HG03520 (cell line): ENCODE measurements around the gene TMEM109.

Experiments used
- ATAC-seq: cut with Tn5 transposase; IDR thresholded peaks from one replicate; pipeline ENCODE4 v1.9.1; 2021; ENCODE audit warnings: mild to moderate bottlenecking, moderate library complexity; ENCODE audit not compliant: unreplicated experiment

TMEM109 gene

GRCh38 chr11:60913793-60914632, at the start of gene TMEM109:
Gene TMEM109 (plus strand): TSS chr11:60914158. CDS start chr11:60919694, 5,536 bp downstream.
- ATAC-seq: peak; percentile 45

DNA sequence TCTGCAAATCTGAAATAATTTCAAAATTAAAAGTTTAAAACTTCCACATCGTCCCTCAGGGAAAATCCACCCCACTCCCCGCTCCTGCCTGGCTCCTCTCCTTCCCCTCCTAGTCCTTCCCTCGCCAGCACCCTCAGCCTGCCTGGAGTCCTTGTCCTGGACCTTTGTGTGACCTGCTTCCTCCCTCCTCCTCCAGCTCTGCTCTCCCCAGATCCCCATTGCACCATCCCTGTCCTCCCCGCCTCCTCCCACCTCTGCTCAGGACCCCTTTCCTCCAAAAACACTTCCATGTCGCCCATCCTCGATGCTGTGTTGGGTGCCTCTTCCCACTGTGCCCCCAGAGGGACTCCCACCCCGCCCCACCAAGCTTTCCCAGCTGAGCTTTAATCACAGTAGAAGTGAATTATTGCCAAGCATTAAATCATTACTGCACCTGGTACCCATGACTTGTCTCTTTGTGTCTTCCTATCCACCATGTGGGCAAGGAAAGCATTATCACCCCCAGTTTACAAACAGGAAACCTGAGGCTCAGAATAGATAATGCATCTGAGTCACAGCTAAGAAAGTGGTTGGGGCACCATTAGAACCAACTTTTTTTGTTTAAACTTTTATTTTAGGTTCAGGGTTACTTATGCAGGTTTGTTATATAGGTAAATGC, 49.0 kb upstream of the TMEM109 start:
- ATAC-seq: no peak

- ATAC-seq: no peak
These were observed 46.8 kb upstream of the TMEM109 start, which contains the start of gene ZP1 for GRCh38 chr11:60866911-60867870. Gene ZP1 (plus strand): TSS chr11:60867542. CDS start chr11:60867562, 20 bp downstream.

- no peak for ATAC-seq
These were observed 45.9 kb upstream of the TMEM109 start for GRCh38 chr11:60867871-60868681.

DNA sequence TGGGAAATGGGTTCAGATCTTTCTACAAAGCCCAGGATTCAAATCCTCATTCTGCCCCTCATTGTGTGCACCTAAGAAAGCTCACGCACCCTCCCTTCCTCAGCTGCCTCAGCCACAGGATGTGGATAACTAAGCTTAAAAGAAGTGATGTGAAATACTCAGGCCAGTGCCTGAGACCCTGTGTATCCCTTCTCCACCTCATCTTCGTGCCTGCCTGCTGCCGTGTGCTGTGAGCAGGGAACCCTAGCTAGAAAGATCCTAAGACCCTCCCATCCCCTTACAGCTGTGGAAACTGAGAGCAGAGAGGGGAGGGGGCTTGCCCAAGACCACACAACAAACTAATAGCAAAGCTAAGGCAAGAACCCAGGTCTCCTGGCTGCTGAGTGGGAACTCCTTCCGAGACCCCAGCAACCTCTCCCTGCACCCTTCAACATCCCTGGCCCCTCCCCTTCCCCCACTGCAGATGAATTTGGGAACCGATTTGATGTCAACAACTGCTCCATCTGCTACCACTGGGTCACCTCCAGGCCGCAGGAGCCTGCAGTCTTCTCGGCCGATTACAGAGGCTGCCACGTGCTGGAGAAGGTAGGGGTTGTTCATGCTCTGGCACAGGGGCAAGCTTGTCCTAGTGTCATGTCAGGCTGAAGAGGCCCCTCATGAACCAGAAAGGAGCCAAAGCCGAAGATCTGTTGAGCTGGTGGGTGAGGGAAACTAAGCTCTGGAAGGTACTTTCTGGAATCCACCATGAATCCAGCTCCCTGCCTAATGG, 45.1 kb upstream of the TMEM109 start:
- ATAC-seq: no peak

- no peak for ATAC-seq
These were observed 44.5 kb upstream of the TMEM109 start for GRCh38 chr11:60869451-60869825.

DNA sequence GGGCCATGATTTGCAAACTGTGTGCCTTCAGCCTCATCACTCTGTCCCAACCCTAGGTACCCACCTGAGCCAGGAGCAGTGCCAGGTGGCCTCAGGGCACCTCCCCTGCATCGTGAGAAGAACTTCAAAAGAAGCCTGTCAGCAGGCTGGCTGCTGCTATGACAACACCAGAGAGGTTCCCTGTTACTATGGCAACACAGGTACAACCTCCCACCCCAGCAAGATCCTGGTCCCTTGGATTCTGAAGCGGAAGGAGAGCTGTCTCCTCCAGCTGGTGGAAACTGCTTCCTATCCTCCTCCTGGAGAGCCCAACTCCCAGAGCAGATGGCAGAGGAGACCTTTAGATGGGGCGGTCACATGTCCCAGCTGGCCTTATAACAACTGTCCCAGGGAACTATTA, 43.7 kb upstream of the TMEM109 start:
- ATAC-seq: no peak

GRCh38 chr11:60870733-60871377, 43.1 kb upstream of the TMEM109 start:
- ATAC-seq: no peak

DNA sequence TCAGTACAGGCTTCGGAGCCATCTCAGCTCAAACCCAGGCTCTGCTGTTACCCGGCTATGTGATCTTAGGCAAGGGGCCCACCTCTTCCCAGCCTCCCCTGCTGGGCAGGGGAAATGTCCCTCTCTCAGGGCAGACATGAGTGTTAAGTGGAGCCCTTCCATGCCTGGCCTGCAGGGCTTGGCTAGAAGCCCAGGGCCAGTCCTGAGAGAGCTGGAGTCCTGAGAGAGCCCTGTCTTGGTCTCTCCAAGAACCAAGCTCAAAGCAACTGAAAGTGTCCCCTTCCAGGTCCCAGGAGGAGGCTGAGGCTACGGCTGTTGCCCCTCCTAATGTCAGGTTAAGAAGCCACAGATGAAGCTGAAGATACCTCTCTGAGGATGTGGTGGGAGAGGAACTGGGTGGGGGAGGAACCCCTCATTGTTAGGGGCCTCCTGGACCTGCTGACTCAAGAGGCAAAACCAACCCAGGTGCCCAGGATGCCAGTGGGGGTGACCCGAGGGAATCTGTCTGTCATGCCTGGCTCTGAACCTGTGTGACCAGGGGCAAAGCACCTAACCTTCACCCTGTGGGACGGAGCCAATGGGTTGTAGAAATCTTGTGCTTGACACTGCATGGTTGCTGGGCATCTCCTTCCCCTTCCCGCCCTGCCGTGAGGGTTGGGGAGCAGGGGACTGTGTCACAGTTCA, 42.4 kb upstream of the TMEM109 start:
- no peak for ATAC-seq

DNA sequence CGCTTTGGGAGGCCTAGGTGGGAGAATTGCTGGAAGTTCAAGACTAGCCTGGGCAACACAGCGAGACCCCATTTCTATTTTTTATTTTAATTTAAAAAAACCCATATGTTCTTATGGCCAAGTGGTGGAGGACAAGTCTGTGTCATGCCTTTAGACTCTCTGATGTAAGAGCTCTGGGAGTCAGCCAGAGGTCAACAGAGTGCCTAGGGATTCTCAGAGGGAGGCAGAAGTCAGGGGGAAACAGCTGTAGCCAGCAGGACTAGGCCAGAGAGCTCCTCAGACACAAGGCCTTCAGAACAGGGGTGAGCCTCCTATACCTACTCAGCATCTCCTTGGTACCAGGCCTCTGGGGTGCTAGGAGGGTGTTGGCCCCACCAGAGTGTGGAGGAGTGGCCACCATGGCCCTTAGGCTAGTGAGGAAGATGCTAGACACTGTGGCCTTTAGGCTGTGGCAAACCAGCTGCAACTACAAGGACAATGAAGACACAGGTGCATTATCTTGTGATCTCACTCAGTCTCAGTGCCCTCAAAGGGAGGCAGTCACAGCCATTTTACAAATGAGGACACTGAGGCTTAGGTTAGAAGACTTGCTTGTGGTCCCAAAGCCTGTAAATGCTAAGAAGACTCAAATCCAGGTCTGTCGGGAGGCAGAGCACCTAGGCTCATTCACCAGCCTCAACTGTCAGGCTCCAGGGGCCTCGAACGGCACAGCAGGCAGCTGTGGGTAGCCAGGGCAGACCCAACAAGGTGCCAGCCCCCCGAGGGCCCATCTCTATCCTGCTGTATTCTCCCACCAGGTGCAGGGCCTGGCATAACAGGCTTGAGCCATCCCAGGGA, 41.6 kb upstream of the TMEM109 start:
- ATAC-seq: no peak

DNA sequence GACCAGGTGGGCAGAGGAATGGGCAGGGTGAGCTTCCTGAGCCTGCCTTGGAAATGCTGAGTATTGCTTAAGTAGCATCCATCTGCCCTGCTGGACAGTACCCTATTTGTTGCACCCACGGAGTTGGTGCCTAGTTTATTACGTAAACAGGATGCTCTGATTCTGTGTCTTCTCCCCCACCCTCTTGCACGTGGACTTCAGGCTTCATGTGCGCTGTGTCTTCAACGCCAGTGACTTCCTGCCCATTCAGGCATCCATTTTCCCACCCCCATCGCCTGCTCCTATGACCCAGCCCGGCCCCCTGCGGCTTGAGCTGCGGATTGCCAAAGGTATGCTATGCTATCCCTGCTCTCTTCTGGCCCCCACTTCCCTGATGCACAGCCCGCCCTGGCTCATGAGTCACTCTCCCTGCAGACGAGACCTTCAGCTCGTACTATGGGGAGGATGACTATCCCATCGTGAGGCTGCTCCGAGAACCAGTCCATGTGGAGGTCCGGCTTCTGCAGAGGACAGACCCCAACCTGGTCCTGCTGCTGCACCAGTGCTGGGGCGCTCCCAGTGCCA, 40.9 kb upstream of the TMEM109 start:
- ATAC-seq: no peak

DNA sequence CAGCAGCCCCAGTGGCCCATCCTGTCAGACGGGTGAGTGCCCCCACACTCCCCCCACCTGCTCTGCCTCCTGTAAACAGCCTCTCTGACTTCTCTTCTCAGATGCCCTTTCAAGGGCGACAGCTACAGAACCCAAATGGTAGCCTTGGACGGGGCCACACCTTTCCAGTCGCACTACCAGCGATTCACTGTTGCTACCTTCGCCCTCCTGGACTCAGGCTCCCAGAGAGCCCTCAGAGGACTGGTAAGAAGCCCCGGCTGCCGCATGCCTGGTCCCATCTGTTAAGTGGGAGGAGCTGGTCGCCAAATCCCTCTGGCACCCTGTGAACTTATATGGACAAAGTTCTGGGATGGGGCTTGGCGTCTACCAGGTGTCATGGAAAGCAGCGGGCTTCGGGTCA, 40.4 kb upstream of the TMEM109 start:
- ATAC-seq: no peak

DNA sequence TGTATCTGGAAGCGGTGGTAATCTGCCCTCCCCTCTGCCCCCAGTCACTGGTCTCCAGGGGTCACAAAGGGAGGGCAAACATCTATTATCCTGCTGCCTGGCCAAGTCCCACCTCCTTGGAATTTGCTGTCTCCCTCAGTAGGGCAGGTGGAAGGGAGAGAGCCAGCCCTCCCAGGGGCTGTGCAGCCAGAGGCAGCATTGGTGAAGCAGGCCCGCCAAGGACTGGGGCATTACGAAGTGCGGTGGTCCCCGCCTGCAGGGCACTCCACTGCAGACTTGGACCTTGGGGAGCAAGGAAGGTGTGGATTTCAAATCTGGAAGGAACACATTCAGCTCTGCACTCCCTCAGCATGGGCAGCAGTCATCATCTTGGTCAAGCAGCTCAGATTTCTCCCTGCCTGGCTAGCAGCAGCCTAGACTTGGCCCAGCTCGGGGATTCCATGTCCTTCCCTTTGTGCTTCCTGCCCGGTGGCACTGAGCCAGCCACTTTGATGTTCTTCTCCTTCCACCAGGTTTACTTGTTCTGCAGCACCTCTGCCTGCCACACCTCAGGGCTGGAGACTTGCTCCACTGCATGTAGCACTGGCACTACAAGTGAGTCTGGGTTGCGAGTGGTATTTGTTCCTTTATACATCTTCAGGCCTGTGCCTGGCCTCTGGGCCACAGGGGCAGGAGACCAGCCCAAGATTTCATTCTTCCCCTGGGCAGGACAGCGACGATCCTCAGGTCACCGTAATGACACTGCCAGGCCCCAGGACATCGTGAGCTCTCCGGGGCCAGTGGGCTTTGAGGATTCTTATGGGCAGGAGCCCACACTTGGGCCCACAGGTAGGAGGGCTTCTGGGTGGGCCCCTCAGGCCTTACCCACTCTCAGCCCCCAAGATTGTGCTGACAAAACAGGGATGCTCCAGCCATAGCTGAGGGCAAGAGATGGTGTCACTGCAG, 39.3 kb upstream of the TMEM109 start:
- ATAC-seq: no peak

DNA sequence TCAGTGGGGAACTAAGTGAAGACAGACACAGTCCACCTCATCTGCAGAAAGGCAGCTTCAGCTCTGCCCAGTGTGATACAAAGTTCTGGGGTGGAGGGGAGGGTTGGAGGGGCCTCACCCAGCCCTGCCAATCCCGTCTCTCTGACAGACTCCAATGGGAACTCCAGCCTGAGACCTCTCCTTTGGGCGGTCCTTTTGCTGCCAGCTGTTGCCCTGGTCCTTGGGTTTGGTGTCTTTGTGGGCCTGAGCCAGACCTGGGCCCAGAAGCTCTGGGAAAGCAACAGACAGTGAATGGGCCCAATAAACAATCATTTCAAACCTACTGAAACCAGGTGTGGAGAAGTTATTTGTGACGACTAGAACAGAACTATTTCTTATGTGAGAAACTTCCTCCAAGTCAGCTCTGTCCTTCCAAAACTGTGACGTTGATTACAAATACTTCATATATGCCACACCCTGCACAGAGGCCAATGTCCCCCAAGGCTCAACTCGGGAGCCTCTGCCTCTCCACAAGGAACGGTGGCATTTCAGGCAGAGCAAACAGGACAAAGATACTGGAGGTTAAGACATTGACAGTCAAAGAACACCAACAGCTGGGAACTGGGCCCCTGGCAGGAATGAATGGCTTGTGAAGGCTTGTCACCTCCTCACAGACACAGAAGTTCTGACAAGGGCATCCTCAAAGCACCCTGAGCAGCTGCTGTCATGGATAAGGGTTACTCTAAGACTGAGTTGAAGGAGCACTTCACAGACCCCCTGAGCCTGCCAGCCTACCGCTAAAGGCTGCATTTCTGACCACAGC, 38.4 kb upstream of the TMEM109 start:
- ATAC-seq: no peak

DNA sequence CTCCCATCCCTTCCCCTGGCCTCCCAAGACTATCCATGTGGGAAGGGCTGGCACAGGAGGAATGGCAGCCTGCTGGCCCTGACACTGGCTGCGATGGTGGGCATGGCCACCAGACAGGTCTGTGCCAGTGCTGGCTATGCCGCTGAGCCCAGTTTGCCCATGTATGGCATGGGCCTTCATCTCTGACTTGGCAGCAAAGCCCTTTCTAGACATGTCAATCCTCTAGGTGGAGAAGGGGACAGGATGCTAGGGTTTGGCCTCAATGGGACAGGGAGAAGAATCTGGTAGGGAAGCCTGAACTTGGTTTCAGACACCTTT, 37.8 kb upstream of the TMEM109 start:
- no peak for ATAC-seq
